ENCODE data around the gene DPH2. TPM values are rescaled to one million over a fixed set of nuclear protein-coding genes. Genes with fewer than 3 reads are reported as not detected.

The DPH2 gene
- total and polyA plus RNA-seq, 2 experiments from 2014 or later: 16.7 to 42.9 TPM

DNA sequence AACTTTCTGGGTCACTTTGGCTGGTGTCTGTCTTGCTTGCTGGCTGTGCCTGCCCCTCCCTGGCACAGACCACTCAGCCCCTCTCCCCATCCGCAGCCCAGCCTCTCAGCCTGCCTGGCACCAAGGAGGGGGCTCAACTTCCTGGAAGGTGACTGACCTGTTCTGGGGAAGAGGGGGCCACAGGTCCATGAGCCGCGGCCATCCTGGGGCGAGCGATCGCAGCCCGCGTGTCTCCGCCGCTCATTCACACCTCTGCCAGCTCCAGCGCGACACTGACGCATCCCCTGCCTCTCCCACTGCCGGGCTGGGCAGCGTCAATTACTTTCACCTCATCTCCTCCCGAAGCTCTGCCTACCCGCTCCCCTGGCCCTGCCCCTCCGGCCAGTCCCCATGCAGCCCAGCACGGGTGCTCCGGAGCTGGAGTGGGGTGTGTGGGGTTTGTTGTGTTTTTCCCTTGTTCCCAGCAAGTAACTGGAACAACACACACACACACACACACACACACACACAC lies 47.1 kb downstream of the DPH2 start:
- no peaks in the 10 kb centered on the region for H3K36me3 ChIP-seq (ENCODE audit: low read depth)
- no peak for DNase-seq
- TF ChIP-seq EZH2phosphoT487 (IDR thresholded peaks at IDR 0.05; ENCODE audit: insufficient read depth, low read depth) (no peak), EZH2 (IDR thresholded peaks at IDR 0.05; ENCODE audit: insufficient read depth, poor library complexity, severe bottlenecking) (no peak)
- H3K9ac ChIP-seq: no peak overlapping the region
- H3K4me3 ChIP-seq: no peak overlapping the region
- no peaks in the 10 kb centered on the region for H4K20me1 ChIP-seq (ENCODE audit: insufficient read depth)
- no peaks in the 10 kb centered on the region for H3K9me3 ChIP-seq (ENCODE audit: low read depth)
- in situ Hi-C loops (cut with MboI): no loop called here
- no peaks in the 10 kb centered on the region for H3K9me2 ChIP-seq (ENCODE audit: insufficient read depth)
- no peaks in the 10 kb centered on the region for H3F3A ChIP-seq (ENCODE audit: insufficient read depth)
- H3K27me3 ChIP-seq (replicated peaks; ENCODE audit: insufficient read depth): no peaks in the 10 kb centered on the region
- no peaks in the 10 kb centered on the region for H3K79me2 ChIP-seq (ENCODE audit: insufficient read depth)
- H3K4me2 ChIP-seq (ENCODE audit: unreplicated experiment): no peak overlapping the region
- no peaks in the 10 kb centered on the region for H3K4me1 ChIP-seq (ENCODE audit: insufficient read depth)
- H3K27ac ChIP-seq: no peak overlapping the region
- 84 to 85% methylated on average over 11 to 20 of the region's 20 CpGs for WGBS, 2 experiments (ENCODE audit: low coverage in 1 of 2, low lambda C conversion rate in 2 of 2, missing lambda C conversion rate in 2 of 2)
- no peak overlapping the region for H2AFZ ChIP-seq

DNA sequence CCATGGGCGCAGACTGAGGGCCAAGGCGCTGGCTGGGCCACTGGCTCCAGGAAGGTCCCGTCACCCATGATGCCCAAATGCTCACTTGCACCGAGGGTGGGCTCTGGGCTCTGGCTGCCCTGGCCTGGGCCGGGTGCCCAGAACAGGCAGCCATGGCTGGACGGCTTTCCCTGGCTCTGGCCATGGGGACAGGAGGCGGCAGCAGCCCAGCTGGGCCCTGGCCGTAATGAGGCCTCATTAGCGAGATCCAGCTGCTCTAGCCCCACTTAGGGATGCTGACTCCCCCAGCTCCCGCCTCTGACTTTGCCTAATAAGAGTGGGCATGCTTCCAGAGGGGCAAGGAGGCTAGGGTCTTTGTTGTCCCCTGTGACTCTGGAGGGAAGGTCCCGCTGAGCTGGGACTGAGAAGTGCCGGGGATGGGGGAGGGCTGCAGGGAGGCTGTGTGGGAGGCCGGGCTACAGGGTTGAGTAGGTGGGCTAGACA lies 49.7 kb downstream of the DPH2 start:
- no peak overlapping the region for H3K4me2 ChIP-seq (ENCODE audit: unreplicated experiment)
- in situ Hi-C loops (cut with MboI): no loop called here
- no peak overlapping the region for H2AFZ ChIP-seq
- H3K9me2 ChIP-seq (ENCODE audit: insufficient read depth): no peaks in the 10 kb centered on the region
- no peak overlapping the region for H3K27ac ChIP-seq
- H3K36me3 ChIP-seq (ENCODE audit: low read depth): no peaks in the 10 kb centered on the region; the same call in 1 of the 2 replicates
- no peaks in the 10 kb centered on the region for H3K79me2 ChIP-seq (ENCODE audit: insufficient read depth)
- DNase-seq: no peak
- H3K27me3 ChIP-seq (replicated peaks; ENCODE audit: insufficient read depth): no peaks in the 10 kb centered on the region
- H3K9ac ChIP-seq: no peak overlapping the region
- H3K9me3 ChIP-seq (ENCODE audit: low read depth): no peaks in the 10 kb centered on the region
- H3K4me3 ChIP-seq: no peak overlapping the region
- 88% methylated on average over 11 to 13 of the region's 13 CpGs for WGBS, 2 experiments (ENCODE audit: low coverage in 1 of 2, low lambda C conversion rate in 2 of 2, missing lambda C conversion rate in 2 of 2)
- H3K4me1 ChIP-seq (ENCODE audit: insufficient read depth): no peaks in the 10 kb centered on the region
- no peaks in the 10 kb centered on the region for H4K20me1 ChIP-seq (ENCODE audit: insufficient read depth)
- no peaks in the 10 kb centered on the region for H3F3A ChIP-seq (ENCODE audit: insufficient read depth)
- TF ChIP-seq EZH2phosphoT487 (IDR thresholded peaks at IDR 0.05; ENCODE audit: insufficient read depth, low read depth): no peak
- TF ChIP-seq EZH2 (IDR thresholded peaks at IDR 0.05; ENCODE audit: insufficient read depth, poor library complexity, severe bottlenecking): no peak

DNA sequence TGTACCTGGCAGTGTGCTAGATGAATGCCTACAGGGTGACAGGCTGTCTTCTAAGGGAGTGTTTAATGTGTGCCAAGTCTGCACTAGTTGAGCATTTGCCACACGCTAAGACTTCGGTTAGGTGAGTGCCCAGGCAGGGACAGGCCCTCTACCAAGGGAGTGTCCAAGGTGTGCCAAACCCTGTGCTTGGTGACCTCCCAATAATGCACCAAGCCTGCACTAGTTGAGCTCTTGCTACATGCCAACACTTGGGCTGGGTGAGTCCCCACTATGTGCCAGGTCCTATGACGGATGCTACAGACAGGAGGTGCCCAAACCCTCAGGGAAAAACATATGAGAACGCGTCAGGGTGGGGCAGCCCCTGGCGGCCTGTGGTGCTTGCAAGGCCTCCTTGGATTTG lies 50.7 kb downstream of the DPH2 start:
- Histone ChIP-seq H3K9ac (no peak overlapping the region), H3K4me2 (ENCODE audit: unreplicated experiment) (no peak overlapping the region), H3K9me3 (ENCODE audit: low read depth) (no peaks in the 10 kb centered on the region), H3K36me3 (ENCODE audit: low read depth) (no peaks in the 10 kb centered on the region; the same call in 1 of the 2 replicates), H4K20me1 (ENCODE audit: insufficient read depth) (no peaks in the 10 kb centered on the region), H3K27me3 (replicated peaks; ENCODE audit: insufficient read depth) (no peaks in the 10 kb centered on the region), H3F3A (ENCODE audit: insufficient read depth) (no peaks in the 10 kb centered on the region), H3K9me2 (ENCODE audit: insufficient read depth) (no peaks in the 10 kb centered on the region), H3K4me1 (ENCODE audit: insufficient read depth) (no peaks in the 10 kb centered on the region), H3K79me2 (ENCODE audit: insufficient read depth) (no peaks in the 10 kb centered on the region), H3K4me3 (no peak overlapping the region), H2AFZ (no peak overlapping the region), H3K27ac (no peak overlapping the region)
- WGBS, 2 experiments (ENCODE audit: low coverage in 1 of 2, low lambda C conversion rate in 2 of 2, missing lambda C conversion rate in 2 of 2): 68 to 75% methylated on average over 6 of the region's 6 CpGs
- no peak for TF ChIP-seq EZH2 (IDR thresholded peaks at IDR 0.05; ENCODE audit: insufficient read depth, poor library complexity, severe bottlenecking)
- TF ChIP-seq EZH2phosphoT487 (IDR thresholded peaks at IDR 0.05; ENCODE audit: insufficient read depth, low read depth): no peak
- no peak for DNase-seq
- in situ Hi-C loops (cut with MboI): no loop called here

DNA sequence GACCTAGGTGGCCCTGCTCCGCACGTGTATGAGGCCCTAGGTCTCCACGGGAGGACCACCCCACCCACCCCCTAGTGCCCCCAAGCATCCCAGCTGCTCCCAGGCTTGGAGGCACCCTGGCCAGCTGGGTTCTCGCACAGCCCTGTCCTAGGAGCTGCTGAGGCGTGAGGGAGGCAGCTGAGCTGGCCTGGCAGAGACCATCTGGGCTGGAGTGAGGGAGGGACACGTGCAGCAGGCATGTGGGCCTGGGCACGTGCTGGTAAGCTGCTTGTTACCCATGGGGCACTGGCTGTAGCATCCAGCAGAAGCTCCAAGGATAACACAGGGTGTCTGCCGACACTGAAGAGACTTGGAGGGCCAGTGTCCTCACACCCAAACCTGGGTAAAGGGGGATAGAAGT lies 51.3 kb downstream of the DPH2 start:
- no peak overlapping the region for H3K27ac ChIP-seq
- no peak overlapping the region for H3K4me3 ChIP-seq
- H3K36me3 ChIP-seq (ENCODE audit: low read depth): no peaks in the 10 kb centered on the region; the same call in 1 of the 2 replicates
- H3K4me1 ChIP-seq (ENCODE audit: insufficient read depth): no peaks in the 10 kb centered on the region
- no peaks in the 10 kb centered on the region; the same call in 1 of the 2 replicates for H3K79me2 ChIP-seq (ENCODE audit: insufficient read depth)
- 78 to 86% methylated on average over 6 to 8 of the region's 8 CpGs for WGBS, 2 experiments (ENCODE audit: low coverage in 1 of 2, low lambda C conversion rate in 2 of 2, missing lambda C conversion rate in 2 of 2)
- H3K4me2 ChIP-seq (ENCODE audit: unreplicated experiment): no peak overlapping the region
- no peak for DNase-seq
- no peaks in the 10 kb centered on the region for H3F3A ChIP-seq (ENCODE audit: insufficient read depth)
- no peaks in the 10 kb centered on the region for H3K9me2 ChIP-seq (ENCODE audit: insufficient read depth)
- TF ChIP-seq EZH2phosphoT487 (IDR thresholded peaks at IDR 0.05; ENCODE audit: insufficient read depth, low read depth) (no peak), EZH2 (IDR thresholded peaks at IDR 0.05; ENCODE audit: insufficient read depth, poor library complexity, severe bottlenecking) (no peak)
- no peaks in the 10 kb centered on the region for H4K20me1 ChIP-seq (ENCODE audit: insufficient read depth)
- H3K9ac ChIP-seq: no peak overlapping the region
- H2AFZ ChIP-seq: no peak overlapping the region
- in situ Hi-C loops (cut with MboI): no loop called here
- H3K27me3 ChIP-seq (replicated peaks; ENCODE audit: insufficient read depth): no peaks in the 10 kb centered on the region
- no peaks in the 10 kb centered on the region for H3K9me3 ChIP-seq (ENCODE audit: low read depth)
